Measurements from ENCODE around the gene RALGPS2.

Gene RALGPS2

DNA sequence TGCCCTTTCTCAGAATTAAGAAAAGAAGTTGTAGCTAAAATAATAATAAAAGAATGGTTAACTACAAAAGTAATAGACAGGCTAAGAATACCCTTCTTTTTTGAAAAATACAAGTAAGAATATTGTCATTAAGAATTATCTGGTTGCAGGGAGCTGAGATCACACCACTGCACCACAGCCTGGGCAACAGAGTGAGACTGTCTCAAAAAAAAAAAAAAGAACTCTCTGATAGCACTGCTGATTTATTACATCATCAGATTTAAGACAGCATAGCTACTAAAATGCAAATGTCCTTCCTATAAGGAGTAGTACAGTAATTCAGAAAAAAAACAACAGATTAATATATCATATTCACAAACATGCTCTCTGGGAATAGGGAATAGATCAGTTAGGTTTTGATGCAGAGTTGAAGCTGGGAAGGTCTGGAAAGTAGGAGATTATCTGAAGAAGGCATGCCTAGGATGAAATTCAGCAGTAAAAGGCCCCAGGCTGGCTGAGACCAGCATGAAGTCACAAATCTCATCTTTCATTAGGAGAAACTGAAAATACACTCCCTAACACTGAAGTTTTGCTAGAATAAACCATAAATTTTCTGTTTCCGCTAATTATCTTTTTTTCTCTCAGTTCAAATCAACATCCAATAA is 176.6 kb downstream of the RALGPS2 start:
- no peak for DNase-seq
- intact Hi-C loops (cut with DNase I): no loop called here

GRCh38 chr1:178908358-178908757 is 183.3 kb downstream of the RALGPS2 start:
- DNase-seq: no peak
- intact Hi-C loops (cut with DNase I): no loop called here

DNA sequence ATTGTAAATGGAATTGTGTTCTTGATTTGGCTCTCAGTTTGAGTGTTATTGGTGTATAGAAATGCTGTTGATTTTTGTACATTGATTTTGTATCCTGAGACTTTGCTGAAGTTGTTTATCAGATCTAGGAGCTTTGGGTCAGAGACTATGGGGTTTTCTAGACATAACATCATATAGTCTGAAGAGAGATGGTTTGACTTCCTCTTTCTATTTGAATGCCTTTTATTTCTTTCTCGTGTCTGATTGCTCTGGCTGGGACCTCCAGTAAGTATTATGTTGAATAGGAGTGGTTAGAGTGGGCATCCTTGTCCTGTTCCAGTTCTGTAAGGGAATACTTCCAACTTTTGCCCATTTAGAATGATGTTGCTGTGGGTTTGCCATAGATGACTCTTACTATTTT is 185.0 kb downstream of the RALGPS2 start:
- no peak for DNase-seq
- intact Hi-C loops (cut with DNase I): no loop called here

GRCh38 chr1:178912597-178912996 is 187.6 kb downstream of the RALGPS2 start:
- intact Hi-C loops (cut with DNase I): no loop called here

GRCh38 chr1:178916448-178917174 is 191.6 kb downstream of the RALGPS2 start:
- no peak for DNase-seq
- intact Hi-C loops (cut with DNase I): no loop called here

More at GRCh38 chr1:178912597-178912996, 187.6 kb downstream of the RALGPS2 start:
- no peak for DNase-seq

DNA sequence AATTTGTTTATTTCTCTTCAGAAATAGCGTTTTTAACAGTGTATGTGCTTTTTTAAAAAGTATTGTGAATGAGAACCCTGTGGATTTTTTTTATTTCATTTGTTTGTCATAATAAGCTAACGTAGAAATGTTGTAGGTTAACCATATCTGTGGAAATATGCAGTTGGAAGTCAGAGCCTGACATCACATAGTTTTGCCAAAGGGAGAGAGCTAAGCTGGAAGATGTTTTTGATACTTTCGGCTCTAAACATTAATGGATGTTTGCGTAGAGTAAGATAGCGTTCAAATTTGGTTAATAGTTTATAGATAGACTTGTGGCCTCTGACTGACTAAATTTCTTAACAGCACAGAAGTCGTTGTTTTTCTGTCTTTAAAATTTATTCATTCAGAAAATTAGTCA is 193.3 kb downstream of the RALGPS2 start:
- intact Hi-C loops (cut with DNase I): no loop called here
- DNase-seq: no peak

GRCh38 chr1:178918955-178919354 is 193.9 kb downstream of the RALGPS2 start:
- intact Hi-C loops (cut with DNase I): no loop called here
- no peak for DNase-seq

DNA sequence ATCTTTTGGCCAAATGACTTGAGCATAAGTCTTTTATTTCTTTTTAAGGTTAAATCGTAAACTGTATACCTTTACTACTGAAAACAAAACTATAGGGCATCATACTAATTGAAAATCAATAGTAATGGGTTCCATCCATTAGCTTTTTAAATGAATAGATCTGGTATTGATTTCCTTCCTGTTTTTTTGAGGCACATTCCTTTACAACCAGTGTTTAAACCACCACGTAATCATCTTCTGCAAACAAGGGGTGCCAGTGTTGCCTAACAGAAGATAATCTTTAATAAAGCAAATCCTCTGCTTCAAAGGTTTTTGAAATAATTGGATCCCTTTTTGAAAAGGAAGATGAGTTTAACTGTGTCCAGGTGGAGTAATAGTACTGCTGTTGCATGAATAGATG is 194.5 kb downstream of the RALGPS2 start:
- intact Hi-C loops (cut with DNase I): no loop called here
- DNase-seq: no peak

DNA sequence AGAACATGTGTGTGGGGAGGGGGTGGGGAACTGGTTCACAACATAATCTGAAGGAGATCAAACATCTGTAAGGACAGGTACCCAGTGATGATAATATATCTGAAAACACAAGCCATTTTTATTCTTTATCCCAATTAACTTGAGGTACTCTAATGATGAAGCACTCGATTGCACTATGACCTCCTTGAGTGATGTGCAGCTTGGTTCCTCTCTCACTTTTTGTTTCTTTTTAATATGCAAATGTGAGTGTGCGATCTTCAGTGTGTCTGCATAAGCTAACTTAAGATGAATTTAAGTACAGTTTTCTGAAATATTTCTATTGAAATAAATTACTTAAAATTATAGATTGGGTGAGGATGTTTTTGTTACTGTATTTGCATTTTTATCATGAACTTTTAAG is 196.5 kb downstream of the RALGPS2 start:
- no peak for DNase-seq
- intact Hi-C loops (cut with DNase I): no loop called here

DNA sequence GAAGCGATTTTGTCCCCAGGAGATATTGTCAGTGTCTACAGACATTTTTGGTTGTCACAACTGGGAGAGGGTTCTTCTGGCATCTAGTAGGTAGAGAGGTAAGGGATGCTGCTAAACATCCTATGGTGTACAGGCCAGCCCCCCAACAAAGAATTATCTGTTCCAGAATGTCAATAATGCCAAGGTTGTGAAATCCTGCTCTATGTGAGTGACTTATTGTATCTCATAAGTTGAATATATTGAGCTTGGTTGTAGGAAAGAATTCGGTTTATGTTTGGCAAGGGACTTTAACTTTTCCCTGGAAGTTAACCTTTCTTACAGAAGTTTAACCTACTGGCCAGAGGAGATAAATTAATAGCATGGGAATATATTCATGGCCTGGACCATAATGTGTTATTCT is 198.5 kb downstream of the RALGPS2 start:
- no peak for DNase-seq
- intact Hi-C loops (cut with DNase I): no loop called here

DNA sequence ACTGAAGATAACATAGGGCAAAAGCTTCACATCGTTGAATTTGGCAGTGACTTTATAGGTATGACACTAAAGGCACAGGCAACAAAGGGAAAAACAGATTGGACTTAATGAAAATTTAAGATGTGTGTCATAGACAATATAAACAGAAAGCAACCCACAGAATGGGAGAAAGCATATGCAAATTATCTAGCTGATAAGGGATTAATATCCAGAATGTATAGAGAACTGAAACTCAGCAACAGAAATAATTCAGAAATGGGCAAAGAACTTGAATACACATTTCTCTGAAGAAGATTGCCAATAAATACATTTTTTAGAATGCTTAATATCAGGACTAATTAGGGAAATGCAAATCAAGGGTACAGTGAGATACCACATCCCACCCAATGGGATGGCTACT is 201.0 kb downstream of the RALGPS2 start:
- intact Hi-C loops (cut with DNase I): no loop called here
- no peak for DNase-seq

DNA sequence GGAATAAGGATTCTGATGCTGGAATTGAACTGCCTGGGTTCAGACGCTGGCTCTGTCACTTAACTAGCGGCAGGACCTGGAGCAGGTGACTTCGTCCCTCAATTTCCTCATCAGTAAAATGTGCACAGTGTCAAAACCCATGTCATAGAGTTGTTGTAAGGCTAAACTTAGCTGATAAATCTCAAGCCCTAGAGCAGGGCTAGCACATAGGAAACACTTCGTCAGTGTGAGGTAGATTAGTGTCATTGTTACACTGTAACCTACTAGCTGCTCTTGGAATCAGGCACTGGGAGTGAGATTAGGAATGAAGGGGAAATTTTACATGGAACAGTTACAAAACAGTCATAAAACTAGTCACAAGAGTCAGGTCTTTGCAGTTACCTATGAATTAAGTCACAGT is 202.0 kb downstream of the RALGPS2 start:
- DNase-seq: no peak
- intact Hi-C loops (cut with DNase I): no loop called here

- intact Hi-C loops (cut with DNase I): no loop called here
- no peak for DNase-seq
Measured at GRCh38 chr1:178928041-178928440, 203.0 kb downstream of the RALGPS2 start.

DNA sequence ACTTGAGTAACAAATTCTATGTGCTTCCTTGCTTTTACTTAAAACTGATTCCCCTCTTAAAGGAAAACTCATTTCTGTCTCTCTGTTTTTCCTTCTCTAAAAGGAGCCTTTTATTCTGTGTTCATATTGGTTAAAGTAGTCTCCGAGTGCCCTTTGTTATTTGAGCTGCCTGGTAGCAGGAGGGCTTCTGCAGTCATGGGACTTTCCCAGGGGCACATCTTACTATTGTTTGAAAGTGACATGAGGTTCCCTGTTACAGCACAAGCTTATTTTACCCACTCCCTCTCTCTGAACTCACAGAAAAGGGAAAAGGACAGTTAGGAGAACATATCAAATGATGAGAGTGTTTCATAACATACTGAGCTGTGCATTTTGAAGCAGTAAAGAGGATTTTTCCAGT is 203.9 kb downstream of the RALGPS2 start:
- DNase-seq: no peak
- intact Hi-C loops (cut with DNase I): no loop called here

GRCh38 chr1:178931858-178932551 is 207.0 kb downstream of the RALGPS2 start:
- DNase-seq: peak in 1 of 10 donors; percentile 32
- intact Hi-C loops (cut with DNase I): no loop called here

GRCh38 chr1:178932552-178932906 is 207.5 kb downstream of the RALGPS2 start:
- intact Hi-C loops (cut with DNase I): no loop called here
- DNase-seq: no peak

GRCh38 chr1:178933105-178933561 is 208.1 kb downstream of the RALGPS2 start:
- no peak for DNase-seq
- intact Hi-C loops (cut with DNase I): no loop called here

- DNase-seq: no peak
- intact Hi-C loops (cut with DNase I): no loop called here
Measured at GRCh38 chr1:178933709-178934490, 208.9 kb downstream of the RALGPS2 start.

- no peak for DNase-seq
- intact Hi-C loops (cut with DNase I): no loop called here
Measured at GRCh38 chr1:178934546-178934945, 209.5 kb downstream of the RALGPS2 start.

DNA sequence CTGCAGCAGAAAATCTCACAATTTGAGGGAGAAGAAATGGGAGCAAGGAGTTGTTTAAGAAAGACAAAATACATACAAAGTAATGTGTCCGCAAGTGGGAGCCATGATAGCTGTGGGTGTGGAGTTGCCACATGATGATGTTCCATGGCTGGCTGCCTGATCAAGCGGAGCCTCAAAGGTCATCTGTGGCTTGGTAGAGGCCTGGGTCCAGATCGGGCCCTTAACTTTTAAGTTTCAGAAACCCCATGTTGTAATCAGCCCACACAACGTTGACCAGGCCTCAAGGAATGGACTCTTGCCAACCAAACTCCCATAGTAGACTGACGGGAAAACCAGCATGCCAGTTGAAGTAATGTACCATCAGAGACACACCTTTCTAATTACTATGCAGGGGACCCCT is 210.6 kb downstream of the RALGPS2 start:
- DNase-seq: no peak
- intact Hi-C loops (cut with DNase I): no loop called here

DNA sequence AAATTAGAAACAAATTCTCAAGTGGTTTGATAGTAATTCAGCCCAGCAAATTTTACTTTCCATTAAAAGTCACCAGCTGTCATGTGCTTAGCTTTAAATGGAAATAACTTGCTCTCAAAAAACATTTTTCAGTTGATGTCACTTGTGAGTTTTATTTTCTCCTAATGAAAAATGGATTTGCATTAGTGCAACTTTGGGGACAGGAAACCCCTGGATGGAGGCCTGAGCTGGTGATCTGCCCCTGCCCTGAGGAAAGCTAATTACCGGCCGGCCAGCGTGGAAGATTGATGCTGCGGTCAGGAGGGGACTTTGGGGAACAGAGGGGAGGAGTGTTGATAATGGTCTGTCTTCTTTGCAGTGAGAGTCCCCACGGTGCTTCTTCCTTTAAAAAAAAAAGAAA is 212.7 kb downstream of the RALGPS2 start:
- DNase-seq: no peak
- intact Hi-C loops (cut with DNase I): no loop called here
